ENCODE results near the gene STRA8. TPM values are rescaled to one million over a fixed set of nuclear protein-coding genes. Genes with fewer than 3 reads are reported as not detected.
A peak's percentile ranks its signal among the peaks of the same experiment; 100 is the strongest.

STRA8 gene
- total RNA-seq, 1 experiment from 2014 or later, result not detected

DNA sequence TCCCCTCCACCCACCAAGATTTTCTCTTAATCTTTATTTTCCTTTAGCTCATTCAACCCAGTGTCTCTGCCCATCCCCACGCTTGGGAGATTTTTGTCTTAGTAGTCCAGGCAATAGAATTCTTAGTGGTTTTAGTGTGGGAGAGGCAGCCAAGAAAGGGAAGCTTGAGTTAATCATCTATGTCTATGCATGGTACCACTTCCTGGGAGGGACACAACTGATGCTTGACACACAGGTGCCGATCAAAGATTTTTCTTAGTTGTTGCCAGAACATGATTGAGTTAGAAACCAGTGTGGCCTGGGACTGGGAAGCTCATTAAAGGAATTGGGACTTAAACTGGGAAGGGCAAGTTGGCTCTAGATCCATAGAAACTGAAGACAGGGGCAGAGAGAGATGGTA lies 3.1 kb downstream of the STRA8 start:
- H3K27me3 Mint-ChIP-seq (ENCODE audit: insufficient read depth, unreplicated experiment), result peaks cover 5% of the 10 kb centered on the region
- no peaks in the 10 kb centered on the region for H3K4me1 Mint-ChIP-seq (ENCODE audit: insufficient read depth, unreplicated experiment)
- TF ChIP-seq CTCF (IDR thresholded peaks at IDR 0.05; ENCODE audit: unreplicated experiment), result no peak
- no TSS peak for BruUV-seq (replicated peaks)
- ChIA-PET CTCF (interaction anchor here (0.6 to 0.9 kb wide), 5 partner anchors 18 to 805 kb away, joined by 3 to 4 read pairs (median 3); partner anchors contain the start of gene TMEM140), POLR2A (no interaction called here)
- intact Hi-C loops (cut with micrococcal nuclease), result no loop called here
- no peak overlapping the region for H3K27ac Mint-ChIP-seq (ENCODE audit: low read depth, unreplicated experiment)
- DNase-seq (ENCODE audit: unreplicated experiment), result no peak
- H3K9me3 Mint-ChIP-seq (ENCODE audit: unreplicated experiment), result no peaks in the 10 kb centered on the region
- no peak overlapping the region for H3K4me3 Mint-ChIP-seq (ENCODE audit: unreplicated experiment)
- no peaks in the 10 kb centered on the region for H3K36me3 Mint-ChIP-seq (ENCODE audit: insufficient read depth, unreplicated experiment)

DNA sequence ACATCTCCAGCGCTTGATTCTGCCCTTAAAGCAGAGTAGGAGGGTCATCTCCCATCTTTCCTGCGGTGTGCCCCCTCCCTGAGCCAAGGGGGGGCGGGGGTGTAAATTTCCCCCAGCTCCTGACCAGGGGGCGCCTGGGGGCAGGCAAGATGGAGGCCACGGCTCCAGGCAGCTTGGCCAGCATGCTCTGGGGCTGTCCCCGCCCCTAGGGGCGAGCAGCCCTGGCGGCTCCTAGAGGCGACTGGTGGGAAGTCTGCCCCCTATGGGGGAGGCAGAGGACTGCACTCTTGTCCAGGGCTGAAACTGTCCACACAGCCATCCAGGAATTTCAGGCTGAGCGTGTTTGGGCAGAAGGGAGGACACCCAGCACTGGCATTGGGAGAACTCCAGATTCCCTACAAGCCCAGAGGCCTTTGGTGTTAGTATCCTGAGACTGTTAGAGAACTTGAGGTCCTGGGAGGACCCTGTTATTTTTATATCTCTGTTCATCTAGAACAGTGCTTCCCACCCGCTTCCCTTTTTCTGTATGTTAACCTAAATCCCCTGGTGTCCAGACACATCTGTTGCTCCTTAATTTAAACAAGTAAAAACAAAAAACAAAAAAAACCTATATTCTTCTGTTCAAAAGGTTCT lies 4.6 kb downstream of the STRA8 start:
- Mint-ChIP-seq H3K4me3 (ENCODE audit: unreplicated experiment) (no peak overlapping the region), H3K27ac (ENCODE audit: low read depth, unreplicated experiment) (no peak overlapping the region), H3K9me3 (ENCODE audit: unreplicated experiment) (no peaks in the 10 kb centered on the region), H3K36me3 (ENCODE audit: insufficient read depth, unreplicated experiment) (no peaks in the 10 kb centered on the region), H3K27me3 (ENCODE audit: insufficient read depth, unreplicated experiment) (peaks cover 11% of the 10 kb centered on the region), H3K4me1 (ENCODE audit: insufficient read depth, unreplicated experiment) (no peaks in the 10 kb centered on the region)
- POLR2A ChIA-PET, result no interaction called here
- no TSS peak for BruUV-seq (replicated peaks)
- intact Hi-C loops (cut with micrococcal nuclease), result no loop called here
- CTCF ChIA-PET, result interaction anchor here (0.6 to 1.1 kb wide), 4 partner anchors 11 to 272 kb away, joined by 3 to 5 read pairs (median 3); no protein-coding TSS in a partner anchor
- TF ChIP-seq CTCF (IDR thresholded peaks at IDR 0.05; ENCODE audit: unreplicated experiment), result peak; percentile 50
- DNase-seq (ENCODE audit: unreplicated experiment), result peak; percentile 3

GRCh38 chr7:135239263-135239662 lies 5.6 kb downstream of the STRA8 start:
- CTCF ChIA-PET, result interaction anchor here (0.7 kb wide), 1 partner anchor 252 kb away, joined by 3 read pairs; no protein-coding TSS in a partner anchor
- no TSS peak for BruUV-seq (replicated peaks)
- no peaks in the 10 kb centered on the region for H3K4me1 Mint-ChIP-seq (ENCODE audit: insufficient read depth, unreplicated experiment)
- intact Hi-C loops (cut with micrococcal nuclease), result no loop called here
- DNase-seq (ENCODE audit: unreplicated experiment), result no peak
- no peaks in the 10 kb centered on the region for H3K36me3 Mint-ChIP-seq (ENCODE audit: insufficient read depth, unreplicated experiment)
- POLR2A ChIA-PET, result no interaction called here
- no peak for TF ChIP-seq CTCF (IDR thresholded peaks at IDR 0.05; ENCODE audit: unreplicated experiment)
- no peaks in the 10 kb centered on the region for H3K9me3 Mint-ChIP-seq (ENCODE audit: unreplicated experiment)
- peaks cover 14% of the 10 kb centered on the region for H3K27me3 Mint-ChIP-seq (ENCODE audit: insufficient read depth, unreplicated experiment)
- no peak overlapping the region for H3K27ac Mint-ChIP-seq (ENCODE audit: low read depth, unreplicated experiment)
- H3K4me3 Mint-ChIP-seq (ENCODE audit: unreplicated experiment), result no peak overlapping the region

GRCh38 chr7:135240441-135240840 lies 6.8 kb downstream of the STRA8 start:
- Mint-ChIP-seq H3K4me3 (ENCODE audit: unreplicated experiment) (no peak overlapping the region), H3K9me3 (ENCODE audit: unreplicated experiment) (no peaks in the 10 kb centered on the region), H3K4me1 (ENCODE audit: insufficient read depth, unreplicated experiment) (no peaks in the 10 kb centered on the region), H3K27me3 (ENCODE audit: insufficient read depth, unreplicated experiment) (peaks cover 25% of the 10 kb centered on the region), H3K36me3 (ENCODE audit: insufficient read depth, unreplicated experiment) (no peaks in the 10 kb centered on the region), H3K27ac (ENCODE audit: low read depth, unreplicated experiment) (no peak overlapping the region)
- intact Hi-C loops (cut with micrococcal nuclease), result no loop called here
- POLR2A ChIA-PET, result interaction anchor here (0.6 kb wide), 1 partner anchor 498 kb away, joined by 5 read pairs; no protein-coding TSS in a partner anchor
- CTCF ChIA-PET, result no interaction called here
- no peak for DNase-seq (ENCODE audit: unreplicated experiment)
- no TSS peak for BruUV-seq (replicated peaks)
- no peak for TF ChIP-seq CTCF (IDR thresholded peaks at IDR 0.05; ENCODE audit: unreplicated experiment)
